GM12801 (cell line): ENCODE measurements around the gene MYO3B.

Experiments used
- CTCF ChIP-seq: IDR thresholded peaks from one replicate; pipeline ENCODE4 v1.5.1; 2011; ENCODE audit warnings: control low read depth; ENCODE audit not compliant: insufficient read length; ENCODE audit errors: extremely low read depth

The MYO3B gene

GRCh38 chr2:170576296-170576695 is 398.3 kb downstream of the MYO3B start:
- TF ChIP-seq CTCF = no peak

- no peak for TF ChIP-seq CTCF
Observed at GRCh38 chr2:170577356-170577755, 399.4 kb downstream of the MYO3B start.

GRCh38 chr2:170578606-170579005 is 400.7 kb downstream of the MYO3B start:
- no peak for TF ChIP-seq CTCF

- TF ChIP-seq CTCF = no peak
Observed at GRCh38 chr2:170579511-170579910, 401.6 kb downstream of the MYO3B start.

- no peak for TF ChIP-seq CTCF
Observed at GRCh38 chr2:170582313-170582712, 404.4 kb downstream of the MYO3B start.

GRCh38 chr2:170582751-170583463 is 405.0 kb downstream of the MYO3B start:
- TF ChIP-seq CTCF = no peak

GRCh38 chr2:170585067-170585466 is 407.1 kb downstream of the MYO3B start:
- TF ChIP-seq CTCF = no peak
